Ectodermal cell (in vitro differentiated cells): ENCODE data around the gene CELSR3.

ENCODE experiments used
- H3K27ac ChIP-seq: 2 replicates; pipeline ENCODE4 v1.7.0; 2013; ENCODE audit warnings: mild to moderate bottlenecking, low read depth, low read length; ENCODE audit not compliant: insufficient read depth, poor library complexity, severe bottlenecking
- H3K27me3 ChIP-seq: 2 replicates; pipeline ENCODE4 v1.7.0; 2013; ENCODE audit warnings: mild to moderate bottlenecking, low read length; ENCODE audit not compliant: insufficient read depth, control insufficient read depth, poor library complexity, severe bottlenecking
- H3K36me3 ChIP-seq: one replicate; pipeline ENCODE4 v1.7.0; 2013; ENCODE audit warnings: low read length; ENCODE audit not compliant: control insufficient read depth, insufficient read depth
- H3K4me1 ChIP-seq: one replicate; pipeline ENCODE4 v1.7.0; 2013; ENCODE audit warnings: low read length; ENCODE audit not compliant: control insufficient read depth, insufficient read depth
- H3K4me3 ChIP-seq: 2 replicates; pipeline ENCODE4 v1.7.0; 2013; ENCODE audit warnings: low read depth, low read length, control low read depth; ENCODE audit not compliant: insufficient read depth
- H3K9me3 ChIP-seq: 2 replicates; pipeline ENCODE4 v1.7.0; 2013; ENCODE audit warnings: mild to moderate bottlenecking, low read length, moderate library complexity; ENCODE audit not compliant: control insufficient read depth
- WGBS, 2 experiments: methylation state at CpG; one replicate each; pipeline ENCODE4 v1.1.7; 2013; ENCODE audit warnings: missing lambda C conversion rate in 2 of 2; 5-methylcytosine and 5-hydroxymethylcytosine counted together

The CELSR3 gene

DNA sequence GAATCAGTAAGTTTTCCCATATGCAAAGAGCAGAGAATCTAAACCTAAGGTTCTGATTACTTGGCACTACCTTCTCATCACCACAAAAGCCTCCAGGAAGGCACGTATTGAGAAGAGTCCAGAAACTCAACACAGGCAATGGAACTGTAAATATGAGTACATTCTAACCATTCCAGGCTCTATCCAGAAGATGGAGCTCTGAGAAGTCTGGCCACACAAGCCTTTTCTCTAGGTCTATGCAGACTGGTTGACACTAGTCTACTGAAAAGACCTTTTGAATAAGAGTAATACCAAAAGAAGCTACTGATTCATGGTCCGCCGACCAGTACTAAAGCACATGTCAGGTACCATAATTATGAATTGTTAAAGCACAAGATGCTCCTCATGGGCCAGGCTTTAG is 35.3 kb upstream of the CELSR3 start:
- H3K4me1 ChIP-seq = peaks cover 11% of the 10 kb centered on the region
- H3K4me3 ChIP-seq = no peak overlapping the region
- no peaks in the 10 kb centered on the region for H3K27me3 ChIP-seq
- WGBS, 2 experiments = 89 to 96% methylated on average over 3 of the region's 3 CpGs
- H3K27ac ChIP-seq = no peak overlapping the region
- H3K36me3 ChIP-seq = peaks cover 45% of the 10 kb centered on the region
- H3K9me3 ChIP-seq = no peaks in the 10 kb centered on the region

DNA sequence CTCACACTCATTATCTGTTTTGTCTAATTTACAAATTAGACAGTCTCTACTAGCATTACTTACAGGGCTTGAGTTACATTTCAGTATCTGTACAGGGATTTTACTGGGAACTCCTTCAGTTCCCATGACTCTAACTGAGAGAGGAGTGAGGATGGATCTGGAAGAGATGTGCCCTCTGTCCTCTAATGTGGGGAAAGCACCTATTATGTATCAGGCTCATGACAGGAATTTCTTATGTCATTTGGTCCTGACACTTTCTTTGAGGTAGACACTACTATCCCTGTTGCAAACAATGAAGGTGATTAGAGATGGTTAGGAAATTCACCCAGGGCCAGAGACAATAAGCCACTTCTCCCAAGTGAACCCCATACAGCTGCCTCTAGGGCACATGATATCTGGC is 33.9 kb upstream of the CELSR3 start:
- Histone ChIP-seq H3K4me3 (no peak overlapping the region), H3K27me3 (no peaks in the 10 kb centered on the region), H3K9me3 (no peaks in the 10 kb centered on the region), H3K4me1 (peaks cover 11% of the 10 kb centered on the region), H3K27ac (peak overlapping the region; percentile 36), H3K36me3 (peaks cover 46% of the 10 kb centered on the region)

GRCh38 chr3:48696156-48696555 is 33.5 kb upstream of the CELSR3 start:
- no peaks in the 10 kb centered on the region for H3K27me3 ChIP-seq
- peaks cover 50% of the 10 kb centered on the region for H3K36me3 ChIP-seq
- no peak overlapping the region for H3K4me3 ChIP-seq
- H3K9me3 ChIP-seq = no peaks in the 10 kb centered on the region
- H3K4me1 ChIP-seq = peaks cover 11% of the 10 kb centered on the region
- 96 to 99% methylated on average over 4 to 5 of the region's 5 CpGs for WGBS, 2 experiments
- peak overlapping the region; percentile 36 for H3K27ac ChIP-seq

GRCh38 chr3:48695393-48695753 is 32.7 kb upstream of the CELSR3 start:
- H3K36me3 ChIP-seq = peaks cover 48% of the 10 kb centered on the region
- H3K27me3 ChIP-seq = no peaks in the 10 kb centered on the region
- H3K4me1 ChIP-seq = peaks cover 11% of the 10 kb centered on the region
- WGBS, 2 experiments = 24 to 36% methylated on average over 9 of the region's 9 CpGs
- peak overlapping the region; percentile 92 for H3K27ac ChIP-seq
- H3K9me3 ChIP-seq = no peaks in the 10 kb centered on the region
- H3K4me3 ChIP-seq = no peak overlapping the region

DNA sequence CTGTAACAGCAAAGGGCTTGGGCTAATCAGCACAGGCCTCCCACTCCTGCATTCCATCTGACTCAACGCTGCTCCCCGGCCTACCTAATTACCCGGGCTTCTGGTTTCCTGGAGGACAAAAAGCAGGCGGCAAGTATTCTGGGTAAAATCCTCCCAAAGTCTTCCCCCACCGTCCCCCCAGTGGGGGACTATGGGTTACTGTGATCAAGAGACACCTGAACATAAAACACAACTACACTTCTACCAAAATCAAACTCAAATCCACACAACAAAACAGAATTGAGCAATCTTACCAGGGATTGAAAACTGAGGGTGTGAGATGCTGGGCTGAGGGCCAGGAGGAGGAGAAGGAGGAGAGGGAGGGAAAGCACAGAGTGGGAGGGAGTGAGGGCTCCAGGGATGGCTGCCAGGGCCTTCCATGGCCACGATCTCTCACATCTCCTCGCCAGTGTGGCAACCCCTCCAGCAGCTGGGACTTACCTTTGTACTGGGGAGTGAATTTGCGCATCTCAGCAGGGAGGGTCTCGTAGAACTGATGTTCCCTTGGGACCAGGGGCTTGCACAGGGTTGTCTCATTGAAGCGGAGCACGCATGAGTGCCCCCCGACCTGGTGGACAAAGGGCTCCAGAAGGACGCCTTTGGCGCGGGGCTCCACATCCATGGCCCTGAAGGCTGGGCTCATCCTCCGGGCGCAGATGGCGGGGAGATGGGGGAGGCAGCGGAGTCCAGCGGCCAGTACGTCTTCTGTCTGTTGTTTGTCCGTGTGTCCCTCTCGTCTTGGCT is 32.1 kb upstream of the CELSR3 start:
- H3K9me3 ChIP-seq = no peaks in the 10 kb centered on the region
- WGBS, 2 experiments = 76 to 80% methylated on average over 23 of the region's 23 CpGs
- H3K4me3 ChIP-seq = no peak overlapping the region
- peak overlapping the region; percentile 92 for H3K27ac ChIP-seq
- H3K4me1 ChIP-seq = peaks cover 11% of the 10 kb centered on the region
- H3K36me3 ChIP-seq = peaks cover 44% of the 10 kb centered on the region
- no peaks in the 10 kb centered on the region for H3K27me3 ChIP-seq

DNA sequence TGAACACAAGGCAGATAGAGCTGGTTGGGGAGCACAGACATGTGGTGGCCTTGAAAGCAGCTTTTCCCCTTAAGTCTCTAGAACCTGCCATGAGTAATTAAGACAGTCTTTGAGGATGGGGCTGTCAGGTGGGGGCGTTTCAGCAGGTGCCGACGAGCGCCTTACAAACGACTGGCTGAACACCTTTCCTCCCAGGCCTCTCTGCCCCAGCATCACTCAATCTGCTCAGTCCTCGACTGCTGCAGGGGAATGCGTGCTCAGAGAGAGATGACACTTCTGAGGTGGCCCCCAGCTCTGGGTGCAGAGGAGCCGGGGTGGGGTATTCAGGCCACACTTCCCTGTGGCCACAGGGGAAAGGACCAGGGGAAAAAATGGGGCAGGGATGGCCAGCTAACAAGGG is 31.1 kb upstream of the CELSR3 start:
- H3K4me3 ChIP-seq = no peak overlapping the region
- H3K36me3 ChIP-seq = peaks cover 45% of the 10 kb centered on the region

GRCh38 chr3:48692551-48692950 is 29.9 kb upstream of the CELSR3 start:
- peak overlapping the region; percentile 26 for H3K27ac ChIP-seq

More for the DNA sequence above, 31.1 kb upstream of the CELSR3 start:
- Histone ChIP-seq H3K9me3 (no peaks in the 10 kb centered on the region), H3K27me3 (no peaks in the 10 kb centered on the region), H3K4me1 (peaks cover 11% of the 10 kb centered on the region), H3K27ac (no peak overlapping the region)
- 91 to 96% methylated on average over 8 of the region's 8 CpGs for WGBS, 2 experiments

GRCh38 chr3:48690846-48691458 is 28.3 kb upstream of the CELSR3 start:
- WGBS, 2 experiments = 91 to 95% methylated on average over 2 of the region's 2 CpGs
- peaks cover 56% of the 10 kb centered on the region for H3K36me3 ChIP-seq

More at GRCh38 chr3:48692551-48692950, 29.9 kb upstream of the CELSR3 start:
- no peak overlapping the region for H3K4me3 ChIP-seq
- H3K27me3 ChIP-seq = no peaks in the 10 kb centered on the region
- H3K9me3 ChIP-seq = no peaks in the 10 kb centered on the region
- H3K36me3 ChIP-seq = peaks cover 51% of the 10 kb centered on the region
- H3K4me1 ChIP-seq = peaks cover 11% of the 10 kb centered on the region

DNA sequence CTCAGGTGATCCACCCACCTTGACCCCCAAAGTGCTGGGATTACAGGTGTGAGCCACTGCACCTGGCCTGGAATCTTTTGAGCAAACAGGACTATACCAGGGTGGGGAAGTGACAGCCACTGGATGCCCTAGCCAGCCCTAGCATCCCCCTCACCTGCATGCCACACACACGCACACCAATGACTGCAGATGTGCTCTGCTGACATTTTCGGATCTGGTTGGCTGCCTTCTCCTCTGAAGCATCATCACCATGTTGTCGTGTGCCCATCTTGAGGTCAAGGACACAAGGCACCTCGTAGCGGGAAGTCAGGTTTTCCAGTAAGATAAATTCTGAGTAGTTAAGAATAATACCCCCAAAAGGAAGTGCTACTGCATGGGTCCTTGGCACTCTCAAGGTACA is 26.7 kb upstream of the CELSR3 start:
- H3K27ac ChIP-seq = no peak overlapping the region
- peaks cover 2% of the 10 kb centered on the region for H3K4me1 ChIP-seq
- peaks cover 56% of the 10 kb centered on the region for H3K36me3 ChIP-seq
- H3K27me3 ChIP-seq = no peaks in the 10 kb centered on the region
- 76 to 78% methylated on average over 5 of the region's 5 CpGs for WGBS, 2 experiments
- H3K4me3 ChIP-seq = no peak overlapping the region
- no peaks in the 10 kb centered on the region for H3K9me3 ChIP-seq

More at GRCh38 chr3:48690846-48691458, 28.3 kb upstream of the CELSR3 start:
- Histone ChIP-seq H3K4me1 (peaks cover 11% of the 10 kb centered on the region), H3K27me3 (no peaks in the 10 kb centered on the region), H3K9me3 (no peaks in the 10 kb centered on the region), H3K4me3 (no peak overlapping the region), H3K27ac (no peak overlapping the region)

DNA sequence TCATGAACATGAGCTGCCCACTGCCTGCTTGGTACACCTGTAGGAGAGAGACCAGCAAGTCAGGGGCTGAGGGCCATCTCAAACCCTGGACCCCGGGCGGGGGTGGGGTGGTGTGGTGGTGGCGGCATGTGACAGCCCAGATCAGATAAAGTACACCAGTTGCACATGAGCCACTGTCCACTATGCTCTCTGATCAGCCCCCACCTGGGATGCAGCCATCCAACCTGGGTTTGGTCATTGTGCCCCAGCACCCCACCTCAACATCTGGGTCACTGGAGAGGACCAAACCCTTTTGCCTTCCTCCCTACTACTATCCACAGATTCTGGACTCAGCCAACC is 26.0 kb upstream of the CELSR3 start:
- Histone ChIP-seq H3K27me3 (no peaks in the 10 kb centered on the region), H3K4me1 (peaks cover 8% of the 10 kb centered on the region), H3K4me3 (no peak overlapping the region), H3K27ac (no peak overlapping the region), H3K9me3 (no peaks in the 10 kb centered on the region), H3K36me3 (peaks cover 52% of the 10 kb centered on the region)
- 94 to 98% methylated on average over 3 of the region's 3 CpGs for WGBS, 2 experiments
